ENCODE data around the gene EHD2.

- TF ChIP-seq CTCF (IDR thresholded peaks at IDR 0.05; ENCODE audit: insufficient read depth, low read length, poor library complexity, severe bottlenecking) (no peak), EZH2phosphoT487 (conservative IDR thresholded peaks at IDR 0.05; ENCODE audit: low read length) (no peak)
Measured at GRCh38 chr19:47695533-47696262, 17.5 kb upstream of the EHD2 start.

Data from SU-DHL-6 (cell line).